PFSK-1 (cell line): Measurements from ENCODE around the gene MAGI1.

Experiments
- FOXP2 ChIP-seq: optimal IDR thresholded peaks from 2 replicates; pipeline ENCODE3; 2011; ENCODE audit warnings: borderline replicate concordance, control low read depth, inconsistent platforms; ENCODE audit not compliant: insufficient read depth; ENCODE audit errors: extremely low read length, extremely low read depth
- POLR2AphosphoS5 ChIP-seq: IDR thresholded peaks from 2 replicates; pipeline ENCODE4 v1.6.1; 2012; ENCODE audit warnings: low read depth, mild to moderate bottlenecking, control low read depth, low read length, moderate library complexity
- REST ChIP-seq, 2 experiments: IDR thresholded peaks; 2 replicates each; pipeline versions ENCODE4 v1.6.1 to v1.8.0; 2011 to 2012; ENCODE audit warnings: low read depth in 2 of 2, low read length in 2 of 2, control low read depth in 1 of 2, inconsistent platforms in 1 of 2, mild to moderate bottlenecking in 1 of 2, moderate library complexity in 1 of 2; ENCODE audit not compliant: insufficient read depth in 1 of 2
- SIN3A ChIP-seq: IDR thresholded peaks from 2 replicates; pipeline ENCODE4 v1.6.1; 2012; ENCODE audit warnings: mild to moderate bottlenecking, low read length, moderate library complexity, borderline replicate concordance; ENCODE audit not compliant: insufficient read depth
- TAF1 ChIP-seq: IDR thresholded peaks from 2 replicates; pipeline ENCODE4 v1.6.1; 2012; ENCODE audit warnings: low read length, control low read depth, borderline replicate concordance; ENCODE audit not compliant: insufficient read depth

The MAGI1 gene

GRCh38 chr3:65855370-65856100 lies 183.2 kb downstream of the MAGI1 start:
- TF ChIP-seq POLR2AphosphoS5 (no peak), REST (IDR thresholded peaks at IDR 0.05; ENCODE audit: insufficient read depth in 1 of 2, low read depth in 2 of 2, low read length in 2 of 2) (no peak), FOXP2 (no peak), TAF1 (no peak), SIN3A (no peak)

GRCh38 chr3:65854606-65855304 lies 184.0 kb downstream of the MAGI1 start:
- no peak for TF ChIP-seq REST (IDR thresholded peaks at IDR 0.05; ENCODE audit: insufficient read depth in 1 of 2, low read depth in 2 of 2, low read length in 2 of 2)
- no peak for TF ChIP-seq POLR2AphosphoS5
- TF ChIP-seq SIN3A: no peak
- TF ChIP-seq FOXP2: no peak
- no peak for TF ChIP-seq TAF1

- TF ChIP-seq REST (IDR thresholded peaks at IDR 0.05; ENCODE audit: insufficient read depth in 1 of 2, low read depth in 2 of 2, low read length in 2 of 2) (no peak), SIN3A (no peak), POLR2AphosphoS5 (no peak), FOXP2 (no peak), TAF1 (no peak)
These were observed 186.9 kb downstream of the MAGI1 start for GRCh38 chr3:65851827-65852226.

- TF ChIP-seq POLR2AphosphoS5: no peak
- no peak for TF ChIP-seq REST (IDR thresholded peaks at IDR 0.05; ENCODE audit: insufficient read depth in 1 of 2, low read depth in 2 of 2, low read length in 2 of 2)
- TF ChIP-seq TAF1: no peak
- no peak for TF ChIP-seq FOXP2
These were observed 188.5 kb downstream of the MAGI1 start for GRCh38 chr3:65850261-65850660.
